NCI-H510A treated with DMSO at 0.1 percent for 48 hours (cell line): Measurements from ENCODE around the gene COL11A1.

Experiments used
- DNase-seq: peaks from one replicate; lab custom pipeline; 2025; lab: John Stamatoyannopoulos, UW

The COL11A1 gene

GRCh38 chr1:102899935-102900334, 208.4 kb downstream of the COL11A1 start:
- DNase-seq: no peak

- DNase-seq: no peak
Measured at GRCh38 chr1:102897557-102897956, 210.8 kb downstream of the COL11A1 start.

GRCh38 chr1:102896771-102897170, 211.6 kb downstream of the COL11A1 start:
- DNase-seq: no peak

- DNase-seq: no peak
Measured at GRCh38 chr1:102896286-102896685, 212.0 kb downstream of the COL11A1 start.

GRCh38 chr1:102891868-102892625, 216.3 kb downstream of the COL11A1 start:
- no peak for DNase-seq

- no peak for DNase-seq
Measured at GRCh38 chr1:102886638-102887037, 221.7 kb downstream of the COL11A1 start.

- DNase-seq: no peak
Measured at GRCh38 chr1:102884238-102884637, 224.1 kb downstream of the COL11A1 start.

GRCh38 chr1:102879439-102879993, 228.8 kb downstream of the COL11A1 start:
- no peak for DNase-seq

- DNase-seq: no peak
Measured at GRCh38 chr1:102875756-102876155, 232.6 kb downstream of the COL11A1 start.

- no peak for DNase-seq
Measured at GRCh38 chr1:102872526-102872925, 235.8 kb downstream of the COL11A1 start.

GRCh38 chr1:102872097-102872496, 236.2 kb downstream of the COL11A1 start:
- no peak for DNase-seq

- no peak for DNase-seq
Measured at GRCh38 chr1:102863704-102864103, 244.6 kb downstream of the COL11A1 start.

GRCh38 chr1:102861247-102861646, 247.1 kb downstream of the COL11A1 start:
- no peak for DNase-seq

- no peak for DNase-seq
Measured at GRCh38 chr1:102858695-102859094, 249.6 kb downstream of the COL11A1 start.

- DNase-seq: no peak
Measured at GRCh38 chr1:102857251-102857650, 251.1 kb downstream of the COL11A1 start.

GRCh38 chr1:102853701-102854187, 254.6 kb downstream of the COL11A1 start:
- peak; percentile 5 for DNase-seq

GRCh38 chr1:102853136-102853535, 255.2 kb downstream of the COL11A1 start:
- no peak for DNase-seq

- DNase-seq: no peak
Measured at GRCh38 chr1:102852613-102853012, 255.7 kb downstream of the COL11A1 start.

GRCh38 chr1:102851616-102852015, 256.7 kb downstream of the COL11A1 start:
- DNase-seq: no peak

- DNase-seq: no peak
Measured at GRCh38 chr1:102842606-102843005, 265.7 kb downstream of the COL11A1 start.

GRCh38 chr1:102840741-102841140, 267.6 kb downstream of the COL11A1 start:
- no peak for DNase-seq

- no peak for DNase-seq
Measured at GRCh38 chr1:102838016-102838415, 270.3 kb downstream of the COL11A1 start.

GRCh38 chr1:102837551-102837950, 270.8 kb downstream of the COL11A1 start:
- DNase-seq: no peak

- no peak for DNase-seq
Measured at GRCh38 chr1:102836991-102837390, 271.3 kb downstream of the COL11A1 start.
